ENCODE results near the gene SPATS2.

SPATS2 gene

DNA sequence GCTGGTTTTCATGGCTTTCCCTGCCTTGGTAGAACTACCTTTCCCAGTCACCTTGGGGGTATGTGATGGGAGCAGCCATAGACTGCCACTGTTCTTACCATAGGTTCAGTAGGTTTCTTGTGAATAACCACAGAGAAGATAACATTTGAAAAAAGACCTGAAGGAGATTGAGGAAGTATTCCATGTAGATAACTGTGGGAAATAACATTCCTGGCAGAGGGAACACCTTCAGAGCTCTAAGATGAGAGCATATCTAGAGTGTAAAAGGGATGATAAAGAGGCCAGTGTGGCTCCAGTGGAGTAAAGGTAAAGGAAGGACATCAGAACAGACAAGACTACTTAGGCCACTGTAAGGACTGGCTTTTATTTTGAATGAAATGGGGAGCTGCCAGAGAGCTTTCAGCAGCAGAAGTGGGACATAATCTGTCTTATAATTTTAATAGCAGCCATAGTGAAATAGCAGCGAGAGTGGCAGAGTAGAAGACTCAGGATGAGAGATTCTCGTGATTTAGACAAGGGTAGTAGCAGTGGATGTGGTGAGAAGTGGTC lies 88.9 kb downstream of the SPATS2 start:
- Histone ChIP-seq H3K27ac (ENCODE audit: insufficient read depth, low read length, poor library complexity, severe bottlenecking) (no peak overlapping the region), H3K36me3 (ENCODE audit: control insufficient read depth, insufficient read depth, low read length) (no peaks in the 10 kb centered on the region), H3K9me3 (ENCODE audit: control insufficient read depth, low read length) (no peaks in the 10 kb centered on the region), H3K4me3 (ENCODE audit: insufficient read depth, low read depth, low read length, poor library complexity, severe bottlenecking) (no peak overlapping the region), H3K27me3 (replicated peaks; ENCODE audit: control insufficient read depth, insufficient read depth, low read length, poor library complexity, severe bottlenecking) (no peaks in the 10 kb centered on the region), H3K4me1 (ENCODE audit: control insufficient read depth, insufficient read depth, low read length, poor library complexity, severe bottlenecking) (no peaks in the 10 kb centered on the region)
- no peak for DNase-seq

DNA sequence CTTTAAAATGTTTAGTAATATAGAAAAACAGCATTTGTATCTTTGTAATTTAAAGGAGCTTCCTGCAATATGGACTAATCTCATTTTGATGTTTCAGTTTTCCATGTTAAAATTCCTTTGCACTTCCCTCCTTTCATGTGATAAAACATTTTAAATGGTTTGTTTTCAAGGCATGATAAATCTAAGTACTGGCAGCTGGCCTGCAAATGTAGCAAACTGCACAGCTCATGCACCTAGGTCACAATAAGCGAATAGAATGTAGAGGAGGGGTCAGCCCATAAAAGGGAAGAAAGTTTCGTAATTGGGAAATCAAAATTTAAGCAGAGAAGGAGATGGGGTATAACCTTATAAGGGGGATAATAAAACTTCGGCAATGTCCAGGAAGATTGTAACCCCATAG lies 91.6 kb downstream of the SPATS2 start:
- Histone ChIP-seq H3K27me3 (replicated peaks; ENCODE audit: control insufficient read depth, insufficient read depth, low read length, poor library complexity, severe bottlenecking) (no peaks in the 10 kb centered on the region), H3K9me3 (ENCODE audit: control insufficient read depth, low read length) (no peaks in the 10 kb centered on the region), H3K4me3 (ENCODE audit: insufficient read depth, low read depth, low read length, poor library complexity, severe bottlenecking) (no peak overlapping the region), H3K4me1 (ENCODE audit: control insufficient read depth, insufficient read depth, low read length, poor library complexity, severe bottlenecking) (no peaks in the 10 kb centered on the region), H3K36me3 (ENCODE audit: control insufficient read depth, insufficient read depth, low read length) (no peaks in the 10 kb centered on the region), H3K27ac (ENCODE audit: insufficient read depth, low read length, poor library complexity, severe bottlenecking) (no peak overlapping the region)
- no peak for DNase-seq

DNA sequence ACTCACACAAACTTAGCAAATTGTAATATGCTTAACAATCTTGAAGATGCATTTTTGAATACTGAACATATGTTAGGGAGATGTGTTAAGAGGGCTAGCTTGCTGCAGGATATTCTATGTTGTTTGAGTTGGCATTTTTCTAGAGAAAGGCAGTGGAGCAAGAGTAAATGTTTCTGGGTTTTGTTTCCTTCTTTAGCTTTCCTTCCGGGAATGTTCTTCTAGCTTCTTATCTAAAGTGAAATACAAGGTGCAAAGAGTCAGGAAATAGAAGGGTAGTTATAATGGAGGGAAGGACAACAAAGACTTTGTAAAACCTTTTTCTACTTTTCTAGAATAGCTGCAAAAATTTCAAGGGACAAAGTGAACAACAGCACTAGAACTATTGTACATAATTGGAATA lies 94.0 kb downstream of the SPATS2 start:
- no peaks in the 10 kb centered on the region for H3K36me3 ChIP-seq (ENCODE audit: control insufficient read depth, insufficient read depth, low read length)
- H3K27me3 ChIP-seq (replicated peaks; ENCODE audit: control insufficient read depth, insufficient read depth, low read length, poor library complexity, severe bottlenecking) = no peaks in the 10 kb centered on the region
- no peaks in the 10 kb centered on the region for H3K4me1 ChIP-seq (ENCODE audit: control insufficient read depth, insufficient read depth, low read length, poor library complexity, severe bottlenecking)
- DNase-seq = no peak
- H3K27ac ChIP-seq (ENCODE audit: insufficient read depth, low read length, poor library complexity, severe bottlenecking) = no peak overlapping the region
- no peaks in the 10 kb centered on the region for H3K9me3 ChIP-seq (ENCODE audit: control insufficient read depth, low read length)
- H3K4me3 ChIP-seq (ENCODE audit: insufficient read depth, low read depth, low read length, poor library complexity, severe bottlenecking) = no peak overlapping the region

DNA sequence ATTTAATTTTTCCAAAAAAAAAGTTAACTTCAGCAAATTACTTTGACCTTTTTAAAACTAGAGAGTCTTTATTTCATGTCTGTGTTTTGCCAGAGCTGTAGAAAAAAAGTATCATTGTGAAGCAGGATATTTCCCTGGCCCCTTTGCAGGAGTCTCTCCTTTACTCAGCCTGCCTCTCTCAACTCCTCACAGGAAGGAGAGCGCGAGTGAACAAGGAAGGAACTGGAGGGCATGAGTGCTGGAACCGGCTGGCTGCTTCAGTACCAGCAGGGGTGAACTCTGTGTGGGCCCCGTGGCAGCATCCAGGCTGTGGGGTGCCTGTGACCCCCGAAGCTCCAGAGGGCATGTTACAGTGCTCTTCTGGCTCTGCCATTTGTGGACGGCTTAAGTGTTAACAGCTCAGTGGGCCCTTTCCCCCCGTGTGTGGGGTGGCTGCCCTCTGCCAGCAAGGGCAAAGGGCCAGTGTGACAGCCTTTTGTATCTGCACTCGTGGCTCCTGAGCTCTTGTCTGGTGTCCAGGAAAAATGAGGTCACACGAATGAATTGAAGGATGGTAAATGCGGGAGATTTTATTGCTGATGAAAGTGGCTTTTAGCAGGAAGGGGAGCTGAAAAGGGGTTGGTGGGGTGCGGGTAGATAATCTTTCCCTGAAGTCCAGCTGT lies 95.0 kb downstream of the SPATS2 start:
- Histone ChIP-seq H3K4me1 (ENCODE audit: control insufficient read depth, insufficient read depth, low read length, poor library complexity, severe bottlenecking) (no peaks in the 10 kb centered on the region), H3K27me3 (replicated peaks; ENCODE audit: control insufficient read depth, insufficient read depth, low read length, poor library complexity, severe bottlenecking) (no peaks in the 10 kb centered on the region), H3K9me3 (ENCODE audit: control insufficient read depth, low read length) (no peaks in the 10 kb centered on the region), H3K36me3 (ENCODE audit: control insufficient read depth, insufficient read depth, low read length) (no peaks in the 10 kb centered on the region), H3K27ac (ENCODE audit: insufficient read depth, low read length, poor library complexity, severe bottlenecking) (no peak overlapping the region), H3K4me3 (ENCODE audit: insufficient read depth, low read depth, low read length, poor library complexity, severe bottlenecking) (no peak overlapping the region)
- no peak for DNase-seq

DNA sequence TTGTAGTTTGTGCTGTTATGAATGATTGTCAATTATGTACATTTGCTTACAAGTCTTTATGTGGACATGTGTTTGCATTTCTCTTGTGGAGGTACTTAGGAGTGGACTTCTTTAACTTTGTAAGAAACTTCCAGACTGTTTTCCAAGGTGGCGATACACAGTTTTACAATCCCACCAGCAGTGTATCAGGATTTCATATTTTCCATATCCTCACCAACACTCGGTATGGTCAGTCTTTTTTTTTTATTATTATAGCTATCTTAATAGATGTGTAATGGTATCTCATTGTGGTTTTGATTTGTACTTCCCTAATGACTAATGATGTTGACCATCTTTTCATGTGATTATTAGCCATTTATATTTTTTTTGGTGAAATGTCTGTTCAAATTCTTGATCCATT lies 97.9 kb downstream of the SPATS2 start:
- DNase-seq = no peak
- H3K4me3 ChIP-seq (ENCODE audit: insufficient read depth, low read depth, low read length, poor library complexity, severe bottlenecking) = no peak overlapping the region
- H3K36me3 ChIP-seq (ENCODE audit: control insufficient read depth, insufficient read depth, low read length) = no peaks in the 10 kb centered on the region
- no peaks in the 10 kb centered on the region for H3K27me3 ChIP-seq (replicated peaks; ENCODE audit: control insufficient read depth, insufficient read depth, low read length, poor library complexity, severe bottlenecking)
- no peaks in the 10 kb centered on the region for H3K4me1 ChIP-seq (ENCODE audit: control insufficient read depth, insufficient read depth, low read length, poor library complexity, severe bottlenecking)
- H3K27ac ChIP-seq (ENCODE audit: insufficient read depth, low read length, poor library complexity, severe bottlenecking) = no peak overlapping the region
- H3K9me3 ChIP-seq (ENCODE audit: control insufficient read depth, low read length) = no peaks in the 10 kb centered on the region

DNA sequence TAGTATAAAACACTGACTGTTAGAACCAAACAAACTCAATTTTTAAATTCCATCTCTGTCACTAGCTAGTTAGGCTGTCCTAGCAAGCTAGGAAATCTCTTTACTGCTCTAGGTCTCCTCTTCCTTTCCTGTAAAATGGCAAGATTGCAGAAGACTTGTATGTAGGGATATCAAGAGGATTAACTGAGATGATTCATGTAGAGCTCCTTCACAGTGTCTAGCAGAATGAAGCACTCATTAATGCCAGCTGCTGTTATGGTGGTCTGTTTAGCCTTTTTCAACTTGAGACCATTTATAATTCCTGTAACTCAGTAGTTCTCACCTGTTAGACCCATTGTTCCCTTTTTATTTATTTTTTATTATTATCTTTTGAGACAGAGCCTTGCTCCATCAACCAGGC lies 103.7 kb downstream of the SPATS2 start:
- no peak for DNase-seq
- H3K4me3 ChIP-seq (ENCODE audit: insufficient read depth, low read depth, low read length, poor library complexity, severe bottlenecking) = no peak overlapping the region
- H3K4me1 ChIP-seq (ENCODE audit: control insufficient read depth, insufficient read depth, low read length, poor library complexity, severe bottlenecking) = no peaks in the 10 kb centered on the region
- H3K9me3 ChIP-seq (ENCODE audit: control insufficient read depth, low read length) = no peaks in the 10 kb centered on the region
- H3K27me3 ChIP-seq (replicated peaks; ENCODE audit: control insufficient read depth, insufficient read depth, low read length, poor library complexity, severe bottlenecking) = no peaks in the 10 kb centered on the region
- H3K27ac ChIP-seq (ENCODE audit: insufficient read depth, low read length, poor library complexity, severe bottlenecking) = no peak overlapping the region
- H3K36me3 ChIP-seq (ENCODE audit: control insufficient read depth, insufficient read depth, low read length) = no peaks in the 10 kb centered on the region

DNA sequence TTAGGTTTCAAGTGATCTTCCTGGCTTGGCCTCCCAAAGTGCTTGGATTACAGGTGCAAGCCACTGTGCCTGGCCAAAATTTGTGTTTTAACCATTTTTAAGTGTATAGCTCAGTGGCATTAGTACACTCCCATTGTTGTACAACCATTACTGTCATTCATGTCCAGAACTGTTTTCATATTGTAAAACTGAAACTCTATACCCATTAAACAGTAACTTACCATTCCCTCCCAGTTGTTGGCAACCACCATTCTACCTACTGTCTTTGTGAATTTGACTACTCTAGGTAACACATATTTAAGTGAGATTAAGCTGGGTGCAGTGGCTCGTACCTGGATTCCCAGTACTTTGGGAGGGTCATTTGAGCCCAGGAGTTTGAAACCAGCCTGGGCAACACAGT lies 104.3 kb downstream of the SPATS2 start:
- Histone ChIP-seq H3K36me3 (ENCODE audit: control insufficient read depth, insufficient read depth, low read length) (no peaks in the 10 kb centered on the region), H3K4me3 (ENCODE audit: insufficient read depth, low read depth, low read length, poor library complexity, severe bottlenecking) (no peak overlapping the region), H3K27me3 (replicated peaks; ENCODE audit: control insufficient read depth, insufficient read depth, low read length, poor library complexity, severe bottlenecking) (no peaks in the 10 kb centered on the region), H3K9me3 (ENCODE audit: control insufficient read depth, low read length) (no peaks in the 10 kb centered on the region), H3K27ac (ENCODE audit: insufficient read depth, low read length, poor library complexity, severe bottlenecking) (no peak overlapping the region), H3K4me1 (ENCODE audit: control insufficient read depth, insufficient read depth, low read length, poor library complexity, severe bottlenecking) (no peaks in the 10 kb centered on the region)
- no peak for DNase-seq

DNA sequence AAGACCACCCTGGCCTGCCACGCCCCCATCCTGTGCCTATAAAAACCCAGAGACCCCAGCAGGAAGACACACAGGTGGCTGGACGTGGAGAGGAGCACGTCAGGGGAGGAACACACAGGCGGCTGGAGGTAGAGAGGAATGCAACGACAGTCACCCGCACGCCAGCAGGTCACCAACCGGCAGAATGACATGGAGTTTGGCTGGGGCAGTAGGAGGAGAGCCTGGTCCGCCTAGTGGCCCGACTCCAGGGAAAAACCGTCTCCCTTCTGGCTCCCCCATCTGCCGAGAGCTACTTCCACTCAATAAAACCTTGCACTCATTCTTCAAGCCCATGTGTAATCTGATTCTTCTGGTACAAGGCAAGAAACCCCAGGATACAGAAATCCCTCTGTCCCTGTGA lies 108.8 kb downstream of the SPATS2 start:
- Histone ChIP-seq H3K27ac (ENCODE audit: insufficient read depth, low read length, poor library complexity, severe bottlenecking) (no peak overlapping the region), H3K4me3 (ENCODE audit: insufficient read depth, low read depth, low read length, poor library complexity, severe bottlenecking) (no peak overlapping the region), H3K4me1 (ENCODE audit: control insufficient read depth, insufficient read depth, low read length, poor library complexity, severe bottlenecking) (no peaks in the 10 kb centered on the region), H3K9me3 (ENCODE audit: control insufficient read depth, low read length) (no peaks in the 10 kb centered on the region), H3K36me3 (ENCODE audit: control insufficient read depth, insufficient read depth, low read length) (no peaks in the 10 kb centered on the region), H3K27me3 (replicated peaks; ENCODE audit: control insufficient read depth, insufficient read depth, low read length, poor library complexity, severe bottlenecking) (no peaks in the 10 kb centered on the region)
- DNase-seq = no peak

DNA sequence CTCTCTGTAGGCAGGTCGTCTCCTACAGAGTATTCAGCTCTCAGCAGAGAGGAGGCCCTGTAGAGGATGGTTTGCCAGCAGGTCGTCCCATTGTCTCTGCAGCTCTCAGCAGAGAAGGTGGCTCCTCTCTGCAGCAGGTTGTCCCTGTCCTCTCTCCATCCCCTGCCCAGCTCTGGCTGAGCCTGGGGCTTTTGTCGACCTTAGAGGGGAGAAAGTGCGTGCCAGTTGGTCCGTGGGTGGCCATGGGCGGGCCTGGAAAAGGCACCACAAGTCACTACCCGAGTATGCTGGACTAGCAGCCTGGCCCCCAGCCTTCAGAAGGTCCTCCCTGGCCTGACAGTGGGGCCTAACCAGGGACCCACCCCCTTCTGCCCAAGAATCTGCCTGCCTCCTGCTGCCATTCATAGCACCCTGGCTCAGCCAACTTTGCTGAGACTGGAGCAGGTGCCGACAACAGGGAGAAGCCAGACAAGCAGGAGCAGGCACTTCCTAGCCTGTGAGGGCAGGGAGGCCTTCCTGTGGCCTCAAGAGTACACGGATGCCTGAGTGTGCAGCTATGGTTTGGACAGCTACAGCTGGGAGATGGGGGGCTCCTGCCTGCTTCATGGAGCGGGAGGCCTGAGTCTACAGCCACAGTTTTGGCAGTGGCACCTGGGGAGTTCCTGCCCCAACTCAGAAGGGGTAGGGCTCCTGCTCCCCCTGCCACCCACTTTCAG lies 111.8 kb downstream of the SPATS2 start:
- no peaks in the 10 kb centered on the region for H3K9me3 ChIP-seq (ENCODE audit: control insufficient read depth, low read length)
- no peak overlapping the region for H3K4me3 ChIP-seq (ENCODE audit: insufficient read depth, low read depth, low read length, poor library complexity, severe bottlenecking)
- no peaks in the 10 kb centered on the region for H3K36me3 ChIP-seq (ENCODE audit: control insufficient read depth, insufficient read depth, low read length)
- no peak overlapping the region for H3K27ac ChIP-seq (ENCODE audit: insufficient read depth, low read length, poor library complexity, severe bottlenecking)
- no peaks in the 10 kb centered on the region for H3K27me3 ChIP-seq (replicated peaks; ENCODE audit: control insufficient read depth, insufficient read depth, low read length, poor library complexity, severe bottlenecking)
- no peaks in the 10 kb centered on the region for H3K4me1 ChIP-seq (ENCODE audit: control insufficient read depth, insufficient read depth, low read length, poor library complexity, severe bottlenecking)
- no peak for DNase-seq
